OCI-LY3 (cell line): ENCODE results near the gene DHX36.

Experiments used
- EZH2phosphoT487 ChIP-seq: fragments of 200-600 bp; shearing (Covaris generic); IDR thresholded peaks from 2 replicates; pipeline ENCODE4 v1.6.1; 2018; ENCODE audit warnings: antibody characterized with exemption, mixed run types, low read depth
- TF ChIP-seq, protein P1 (sequence below): fragments of 200-600, 300-600 bp; sonication (generic); IDR thresholded peaks from 2 replicates; pipeline ENCODE4 v1.5.1; 2014; ENCODE audit warnings: antibody characterized with exemption, low read length, low read depth

DNA sequence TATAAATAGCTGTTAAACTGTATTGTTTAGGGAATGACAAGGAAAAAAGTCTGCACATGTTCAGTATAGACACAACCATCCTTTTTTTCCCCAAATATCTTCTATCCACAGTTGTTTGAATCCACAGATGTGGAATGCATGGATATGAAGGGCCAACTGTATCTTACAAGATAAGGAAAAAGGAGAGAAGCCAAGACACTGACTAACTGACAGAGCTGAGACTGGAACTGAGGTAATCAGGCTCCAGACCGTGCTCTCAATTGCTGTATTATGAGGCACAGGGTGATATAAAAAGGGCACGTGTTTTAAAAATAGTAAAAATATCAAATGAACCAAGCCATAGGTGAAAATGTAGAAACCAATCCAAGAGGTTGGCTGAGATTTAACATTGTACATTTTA, 49.0 kb downstream of the DHX36 start:
- TF ChIP-seq, protein P1, sequence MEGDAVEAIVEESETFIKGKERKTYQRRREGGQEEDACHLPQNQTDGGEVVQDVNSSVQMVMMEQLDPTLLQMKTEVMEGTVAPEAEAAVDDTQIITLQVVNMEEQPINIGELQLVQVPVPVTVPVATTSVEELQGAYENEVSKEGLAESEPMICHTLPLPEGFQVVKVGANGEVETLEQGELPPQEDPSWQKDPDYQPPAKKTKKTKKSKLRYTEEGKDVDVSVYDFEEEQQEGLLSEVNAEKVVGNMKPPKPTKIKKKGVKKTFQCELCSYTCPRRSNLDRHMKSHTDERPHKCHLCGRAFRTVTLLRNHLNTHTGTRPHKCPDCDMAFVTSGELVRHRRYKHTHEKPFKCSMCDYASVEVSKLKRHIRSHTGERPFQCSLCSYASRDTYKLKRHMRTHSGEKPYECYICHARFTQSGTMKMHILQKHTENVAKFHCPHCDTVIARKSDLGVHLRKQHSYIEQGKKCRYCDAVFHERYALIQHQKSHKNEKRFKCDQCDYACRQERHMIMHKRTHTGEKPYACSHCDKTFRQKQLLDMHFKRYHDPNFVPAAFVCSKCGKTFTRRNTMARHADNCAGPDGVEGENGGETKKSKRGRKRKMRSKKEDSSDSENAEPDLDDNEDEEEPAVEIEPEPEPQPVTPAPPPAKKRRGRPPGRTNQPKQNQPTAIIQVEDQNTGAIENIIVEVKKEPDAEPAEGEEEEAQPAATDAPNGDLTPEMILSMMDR: no peak
- TF ChIP-seq EZH2phosphoT487: no peak
